Upper lobe of left lung (tissue), 6 donors: ENCODE measurements around the gene MSI2. TPM values are rescaled to one million over a fixed set of nuclear protein-coding genes. Genes with fewer than 3 reads are reported as not detected.

ENCODE experiments used
- ATAC-seq, 2 donors: fragments of 200-7000 bp; cut with Tn5 transposase; one replicate each; pipeline ENCODE4 v1.9.1; 2022; ENCODE audit warnings: mild to moderate bottlenecking in 2 of 2, moderate library complexity in 2 of 2; ENCODE audit not compliant: low FRiP score in 2 of 2
- DNase-seq, 2 donors: peaks; one replicate each; pipeline ENCODE4 v3.0.0-alpha.2; 2019 to 2020
- H3K27ac ChIP-seq, 4 donors: fragments of 200-600 bp; sonication (generic); one replicate each; pipeline ENCODE4 v1.5.1; 2016 to 2019
- H3K27me3 ChIP-seq, 4 donors: fragments of 200-600 bp; sonication (generic); one replicate each; pipeline ENCODE4 v1.5.1; 2017 to 2019
- H3K36me3 ChIP-seq, 4 donors: fragments of 200-600 bp; sonication (generic); one replicate each; pipeline ENCODE4 v1.5.1; 2016 to 2019
- H3K4me1 ChIP-seq, 4 donors: fragments of 200-600 bp; sonication (generic); one replicate each; pipeline ENCODE4 v1.5.1; 2018 to 2019
- H3K4me3 ChIP-seq, 4 donors: fragments of 200-600 bp; sonication (generic); one replicate each; pipeline ENCODE4 v1.5.1; 2017 to 2019; ENCODE audit warnings: mild to moderate bottlenecking in 2 of 4, moderate library complexity in 1 of 4
- H3K9me3 ChIP-seq, 4 donors: fragments of 200-600 bp; sonication (generic); one replicate each; pipeline ENCODE4 v1.5.1; 2018 to 2019
- CTCF ChIP-seq, 6 experiments: fragments of 450-650 bp in 4 of 6; fragments of 200-600 bp in 2 of 6; sonication (generic) in 2 of 6; IDR thresholded peaks; one replicate each; pipeline ENCODE4 v1.5.1; 2016 to 2019; ENCODE audit warnings: antibody characterized with exemption in 6 of 6
- EP300 ChIP-seq, 4 donors: sonication (generic); formaldehyde crosslinking; IDR thresholded peaks; one replicate each; pipeline ENCODE4 v1.5.1; 2017; ENCODE audit warnings: antibody characterized with exemption in 4 of 4, control low read depth in 2 of 4
- POLR2A ChIP-seq, 4 donors: fragments of 450-650 bp; IDR thresholded peaks; one replicate each; pipeline ENCODE4 v1.5.1; 2016 to 2017; ENCODE audit warnings: antibody characterized with exemption in 4 of 4, mild to moderate bottlenecking in 2 of 4
- POLR2AphosphoS5 ChIP-seq, 2 donors: sonication (generic); formaldehyde crosslinking; IDR thresholded peaks; one replicate each; pipeline ENCODE4 v1.5.1; 2017; ENCODE audit warnings: antibody characterized with exemption in 2 of 2
- WGBS, 2 donors: methylation state at CpG; one replicate each; pipeline ENCODE4 v1.1.5; 2017 to 2018; 5-methylcytosine and 5-hydroxymethylcytosine counted together
- total RNA-seq, 6 donors: library from RNA; depleted of rRNA in 4 of 6; stranded (reverse); fragments of >200 nt in 4 of 6; gene quantifications; one replicate each; pipeline versions ENCODE4 v1.1.0 to v1.2.1, GENCODE V29; 2016 to 2021
- donor health status: DM: no; HTN: no; CAD: no; lungs with moderate emphysema.
- donor health status: DM: no; HTN: yes; CAD: no; lungs with severe emphysema.

Gene MSI2
- total RNA-seq, 6 donors from 2014 or later, result 20.1 to 44.0 (median 32.2) TPM

GRCh38 chr17:57420734-57421717 lies 164.7 kb downstream of the MSI2 start:
- TF ChIP-seq EP300 (IDR thresholded peaks at IDR 0.05) (no peak), CTCF (IDR thresholded peaks at IDR 0.05) (no peak), POLR2A (IDR thresholded peaks at IDR 0.05) (no peak), POLR2AphosphoS5 (IDR thresholded peaks at IDR 0.05) (no peak)
- Histone ChIP-seq H3K4me3 (no peak overlapping the region), H3K27ac (no peak overlapping the region), H3K9me3 (no peaks in the 10 kb centered on the region), H3K36me3 (no peaks in the 10 kb centered on the region), H3K27me3 (no peaks in the 10 kb centered on the region), H3K4me1 (peaks cover 0 to 10% (median 4%) of the 10 kb centered on the region in 4 donors)
- WGBS, 2 donors, result 84 to 94% methylated on average over 20 of the region's 20 CpGs
- DNase-seq, result no peak
- no peak for ATAC-seq

GRCh38 chr17:57422574-57423164 lies 166.3 kb downstream of the MSI2 start:
- WGBS, 2 donors, result 82 to 87% methylated on average over 9 of the region's 9 CpGs
- Histone ChIP-seq H3K27me3 (no peaks in the 10 kb centered on the region), H3K27ac (no peak overlapping the region), H3K4me1 (peaks cover 0 to 10% (median 4%) of the 10 kb centered on the region in 4 donors), H3K36me3 (no peaks in the 10 kb centered on the region), H3K4me3 (no peak overlapping the region), H3K9me3 (no peaks in the 10 kb centered on the region)
- TF ChIP-seq EP300 (IDR thresholded peaks at IDR 0.05) (no peak), POLR2AphosphoS5 (IDR thresholded peaks at IDR 0.05) (no peak)
- no peak for DNase-seq
- no peak for ATAC-seq

GRCh38 chr17:57423541-57423940 lies 167.2 kb downstream of the MSI2 start:
- WGBS, 2 donors, result 65 to 76% methylated on average over 6 of the region's 6 CpGs

GRCh38 chr17:57424273-57424672 lies 167.9 kb downstream of the MSI2 start:
- H3K4me1 ChIP-seq, result peaks cover 0 to 10% (median 4%) of the 10 kb centered on the region in 4 donors
- ATAC-seq (no peak), DNase-seq (no peak)
- H3K27ac ChIP-seq, result no peak overlapping the region
- TF ChIP-seq EP300 (IDR thresholded peaks at IDR 0.05), result no peak
- no peak overlapping the region for H3K4me3 ChIP-seq
- no peaks in the 10 kb centered on the region for H3K9me3 ChIP-seq
- H3K27me3 ChIP-seq, result no peaks in the 10 kb centered on the region
- 74 to 75% methylated on average over 2 of the region's 2 CpGs for WGBS, 2 donors
- no peaks in the 10 kb centered on the region for H3K36me3 ChIP-seq

More at GRCh38 chr17:57423541-57423940, 167.2 kb downstream of the MSI2 start:
- Histone ChIP-seq H3K9me3 (no peaks in the 10 kb centered on the region), H3K27me3 (no peaks in the 10 kb centered on the region), H3K4me3 (no peak overlapping the region), H3K4me1 (peaks cover 0 to 10% (median 4%) of the 10 kb centered on the region in 4 donors), H3K36me3 (no peaks in the 10 kb centered on the region), H3K27ac (no peak overlapping the region)
- no peak for ATAC-seq
- DNase-seq, result no peak
- TF ChIP-seq POLR2A (IDR thresholded peaks at IDR 0.05) (no peak), CTCF (IDR thresholded peaks at IDR 0.05) (no peak), EP300 (IDR thresholded peaks at IDR 0.05) (no peak), POLR2AphosphoS5 (IDR thresholded peaks at IDR 0.05) (no peak)

- DNase-seq (no peak), ATAC-seq (no peak)
- no peaks in the 10 kb centered on the region for H3K9me3 ChIP-seq
- H3K4me3 ChIP-seq, result no peak overlapping the region
- H3K27ac ChIP-seq, result no peak overlapping the region
- H3K27me3 ChIP-seq, result no peaks in the 10 kb centered on the region
- peaks cover 0 to 10% (median 4%) of the 10 kb centered on the region in 4 donors for H3K4me1 ChIP-seq
- no peaks in the 10 kb centered on the region for H3K36me3 ChIP-seq
- 53 to 55% methylated on average over 4 to 5 of the region's 5 CpGs for WGBS, 2 donors
- TF ChIP-seq EP300 (IDR thresholded peaks at IDR 0.05) (no peak), CTCF (IDR thresholded peaks at IDR 0.05) (no peak), POLR2A (IDR thresholded peaks at IDR 0.05) (no peak), POLR2AphosphoS5 (IDR thresholded peaks at IDR 0.05) (no peak)
Observed at GRCh38 chr17:57424777-57425188, 168.5 kb downstream of the MSI2 start.
